ENCODE data around the gene JAK2. TPM values are rescaled to one million over a fixed set of nuclear protein-coding genes. Genes with fewer than 3 reads are reported as not detected.

Gene JAK2
- total RNA-seq, 1 donor from 2014 or later: 9.0 TPM

DNA sequence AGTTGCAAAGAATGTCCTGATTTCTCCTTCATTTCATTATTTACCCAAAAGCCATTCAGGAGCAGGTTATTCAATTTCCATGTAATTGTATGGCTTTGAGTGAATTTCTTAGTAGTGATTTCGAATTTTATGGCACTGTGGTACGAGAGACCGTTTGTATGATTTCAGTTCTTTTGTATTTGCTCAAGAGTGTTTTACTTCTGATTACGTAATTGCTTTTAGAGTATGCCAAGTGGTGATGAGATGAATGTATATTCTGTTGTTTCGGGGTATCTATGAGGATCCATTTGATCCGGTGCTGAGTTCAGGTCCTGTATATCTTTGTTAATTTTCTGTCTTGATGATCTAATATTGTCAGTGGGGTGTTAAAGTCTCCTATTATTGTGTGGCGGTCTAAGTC, 159.1 kb downstream of the JAK2 start:
- Histone ChIP-seq H3K36me3 (ENCODE audit: control insufficient read depth, insufficient read depth, low read length) (peaks cover 3% of the 10 kb centered on the region), H3K4me3 (ENCODE audit: low read depth, low read length) (no peak overlapping the region), H3K27me3 (ENCODE audit: control insufficient read depth, insufficient read depth, low read length) (no peaks in the 10 kb centered on the region)
- TF ChIP-seq, protein P1, sequence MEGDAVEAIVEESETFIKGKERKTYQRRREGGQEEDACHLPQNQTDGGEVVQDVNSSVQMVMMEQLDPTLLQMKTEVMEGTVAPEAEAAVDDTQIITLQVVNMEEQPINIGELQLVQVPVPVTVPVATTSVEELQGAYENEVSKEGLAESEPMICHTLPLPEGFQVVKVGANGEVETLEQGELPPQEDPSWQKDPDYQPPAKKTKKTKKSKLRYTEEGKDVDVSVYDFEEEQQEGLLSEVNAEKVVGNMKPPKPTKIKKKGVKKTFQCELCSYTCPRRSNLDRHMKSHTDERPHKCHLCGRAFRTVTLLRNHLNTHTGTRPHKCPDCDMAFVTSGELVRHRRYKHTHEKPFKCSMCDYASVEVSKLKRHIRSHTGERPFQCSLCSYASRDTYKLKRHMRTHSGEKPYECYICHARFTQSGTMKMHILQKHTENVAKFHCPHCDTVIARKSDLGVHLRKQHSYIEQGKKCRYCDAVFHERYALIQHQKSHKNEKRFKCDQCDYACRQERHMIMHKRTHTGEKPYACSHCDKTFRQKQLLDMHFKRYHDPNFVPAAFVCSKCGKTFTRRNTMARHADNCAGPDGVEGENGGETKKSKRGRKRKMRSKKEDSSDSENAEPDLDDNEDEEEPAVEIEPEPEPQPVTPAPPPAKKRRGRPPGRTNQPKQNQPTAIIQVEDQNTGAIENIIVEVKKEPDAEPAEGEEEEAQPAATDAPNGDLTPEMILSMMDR (IDR thresholded peaks at IDR 0.05; ENCODE audit: insufficient read depth, low read length, severe bottlenecking): no peak
- FAIRE-seq (no peak), DNase-seq (ENCODE audit: low read depth) (no peak)

DNA sequence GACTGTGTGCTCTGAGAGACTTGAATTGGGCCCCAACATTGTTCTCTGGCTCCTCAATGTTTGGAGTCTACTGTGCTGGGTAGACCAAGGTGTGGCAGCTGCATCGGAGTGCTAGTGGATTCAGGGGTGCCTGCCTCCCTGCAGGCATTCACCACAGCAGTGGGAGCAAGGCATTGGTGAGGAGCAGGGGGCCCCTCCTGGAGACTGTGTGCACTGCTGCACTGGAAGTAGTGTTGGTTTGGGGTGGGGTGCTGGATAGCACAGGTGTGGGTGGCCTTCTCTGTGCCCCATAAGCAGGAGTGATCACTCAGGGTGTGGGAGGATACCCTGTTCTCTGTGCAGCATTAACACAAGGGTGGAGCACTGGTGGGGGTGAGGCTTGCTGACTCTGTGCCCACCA, 161.2 kb downstream of the JAK2 start:
- peaks cover 3% of the 10 kb centered on the region for H3K36me3 ChIP-seq (ENCODE audit: control insufficient read depth, insufficient read depth, low read length)
- DNase-seq (ENCODE audit: low read depth): no peak
- no peak overlapping the region for H3K4me3 ChIP-seq (ENCODE audit: low read depth, low read length)
- FAIRE-seq: no peak
- no peaks in the 10 kb centered on the region for H3K27me3 ChIP-seq (ENCODE audit: control insufficient read depth, insufficient read depth, low read length)
- TF ChIP-seq, protein P1 (IDR thresholded peaks at IDR 0.05; ENCODE audit: insufficient read depth, low read length, severe bottlenecking): no peak

Other genes starting within 250 kb of the JAK2 start
- 59.5 and 80.5 TPM in 2 replicates for gene AK3, start 244.1 kb upstream of the JAK2 start, total RNA-seq
- gene RCL1, start 192.3 kb upstream of the JAK2 start, total RNA-seq: 13.2 and 21.9 TPM in 2 replicates
- gene INSL6, start 200.4 kb downstream of the JAK2 start, total RNA-seq: not detected in 2 replicates
- gene INSL4, start 246.1 kb downstream of the JAK2 start, total RNA-seq: 0.26 TPM in 1 of 2 replicates, not detected in the other